Measurements from ENCODE around the gene ENDOV.

GRCh38 chr17:80365983-80366382 is 49.0 kb upstream of the ENDOV start:
- TF ChIP-seq CTBP1 (IDR thresholded peaks at IDR 0.05; ENCODE audit: borderline replicate concordance) (no peak), SP1 (IDR thresholded peaks at IDR 0.05) (no peak), BHLHE40 (IDR thresholded peaks at IDR 0.05; ENCODE audit: borderline replicate concordance) (no peak), ZNF384 (IDR thresholded peaks at IDR 0.05) (no peak), LEF1 (IDR thresholded peaks at IDR 0.05; ENCODE audit: borderline replicate concordance) (no peak), NFRKB (IDR thresholded peaks at IDR 0.05) (no peak), FOXK2 (IDR thresholded peaks at IDR 0.05) (no peak), TARDBP (IDR thresholded peaks at IDR 0.05) (no peak), FOXM1 (IDR thresholded peaks at IDR 0.05; ENCODE audit: borderline replicate concordance) (no peak)
